ENCODE measurements around the gene CCDC197. TPM values are rescaled to one million over a fixed set of nuclear protein-coding genes. Genes with fewer than 3 reads are reported as not detected.

The CCDC197 gene
- total RNA-seq, 1 donor from 2014 or later, result not detected

DNA sequence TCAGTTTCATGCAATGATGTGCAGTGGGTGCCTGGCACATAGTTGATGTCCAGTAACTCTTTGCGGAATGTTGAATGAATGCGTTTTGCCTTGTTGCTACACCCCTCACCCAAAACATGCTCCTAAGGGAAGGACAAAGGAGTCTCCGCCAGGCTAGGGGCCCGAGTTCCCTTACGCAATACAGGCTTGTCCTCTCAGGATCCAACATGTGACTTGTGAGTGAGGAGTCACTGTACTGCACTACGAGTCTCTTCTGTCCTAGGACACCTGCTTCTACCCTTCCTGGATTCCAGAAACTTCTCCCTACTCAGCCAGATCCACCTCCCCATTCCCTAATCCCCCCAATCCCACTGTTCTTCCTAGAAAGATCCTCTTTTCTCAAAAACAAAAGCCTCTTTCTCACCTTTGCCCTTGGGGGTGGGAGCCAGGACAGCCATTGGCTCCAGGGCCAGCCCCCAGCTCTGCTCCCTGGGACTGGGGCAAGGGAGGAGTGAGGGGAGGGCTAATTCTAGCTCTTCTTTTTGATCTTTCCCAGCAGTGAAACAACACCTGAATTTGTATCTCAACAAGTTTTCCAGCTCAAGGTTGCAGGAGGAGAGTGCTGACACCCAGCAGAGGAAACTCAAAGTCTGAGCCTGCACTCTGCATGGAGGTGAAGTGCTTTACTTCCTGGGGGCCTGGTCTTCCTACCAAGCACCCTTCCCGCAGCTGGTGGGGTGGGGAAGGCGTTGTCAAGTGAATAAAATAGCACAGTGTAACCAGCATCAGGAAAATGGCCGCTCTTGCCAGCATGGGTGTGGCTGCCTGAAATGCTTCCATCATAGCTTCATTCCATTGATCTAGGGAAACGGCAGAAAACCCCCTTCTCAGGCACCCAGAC, 25.7 kb downstream of the CCDC197 start:
- Mint-ChIP-seq H3K27ac (no peak overlapping the region), H3K27me3 (peaks cover 5% of the 10 kb centered on the region), H3K36me3 (ENCODE audit: insufficient read depth) (no peaks in the 10 kb centered on the region), H3K4me3 (ENCODE audit: low read depth) (no peak overlapping the region), H3K4me1 (ENCODE audit: low read depth) (peaks cover 7% of the 10 kb centered on the region), H3K9me3 (ENCODE audit: low read depth) (no peaks in the 10 kb centered on the region)
- TF ChIP-seq, protein P1, sequence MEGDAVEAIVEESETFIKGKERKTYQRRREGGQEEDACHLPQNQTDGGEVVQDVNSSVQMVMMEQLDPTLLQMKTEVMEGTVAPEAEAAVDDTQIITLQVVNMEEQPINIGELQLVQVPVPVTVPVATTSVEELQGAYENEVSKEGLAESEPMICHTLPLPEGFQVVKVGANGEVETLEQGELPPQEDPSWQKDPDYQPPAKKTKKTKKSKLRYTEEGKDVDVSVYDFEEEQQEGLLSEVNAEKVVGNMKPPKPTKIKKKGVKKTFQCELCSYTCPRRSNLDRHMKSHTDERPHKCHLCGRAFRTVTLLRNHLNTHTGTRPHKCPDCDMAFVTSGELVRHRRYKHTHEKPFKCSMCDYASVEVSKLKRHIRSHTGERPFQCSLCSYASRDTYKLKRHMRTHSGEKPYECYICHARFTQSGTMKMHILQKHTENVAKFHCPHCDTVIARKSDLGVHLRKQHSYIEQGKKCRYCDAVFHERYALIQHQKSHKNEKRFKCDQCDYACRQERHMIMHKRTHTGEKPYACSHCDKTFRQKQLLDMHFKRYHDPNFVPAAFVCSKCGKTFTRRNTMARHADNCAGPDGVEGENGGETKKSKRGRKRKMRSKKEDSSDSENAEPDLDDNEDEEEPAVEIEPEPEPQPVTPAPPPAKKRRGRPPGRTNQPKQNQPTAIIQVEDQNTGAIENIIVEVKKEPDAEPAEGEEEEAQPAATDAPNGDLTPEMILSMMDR (IDR thresholded peaks at IDR 0.05; ENCODE audit: unreplicated experiment), result no peak
- DNase-seq (ENCODE audit: low spot score, unreplicated experiment), result no peak

DNA sequence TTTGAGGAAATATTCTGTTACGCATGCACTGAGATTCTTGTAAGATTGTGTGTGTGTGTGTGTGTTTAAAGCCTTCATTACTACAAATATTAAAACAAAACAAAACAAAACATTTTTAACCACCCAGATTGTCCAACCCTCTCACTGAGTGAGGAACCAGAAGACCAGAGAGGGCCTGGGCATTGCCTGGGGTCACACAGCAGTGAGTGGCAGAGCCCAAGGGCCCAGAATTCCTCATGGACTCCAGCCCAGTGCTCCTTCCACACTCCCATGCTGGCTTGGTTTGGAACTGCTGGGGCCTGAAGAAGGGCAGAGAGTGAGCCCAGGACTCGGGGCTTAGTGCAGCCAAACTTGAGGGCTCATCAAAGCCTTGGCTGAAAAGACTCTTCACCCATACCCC, 27.4 kb downstream of the CCDC197 start:
- H3K4me1 Mint-ChIP-seq (ENCODE audit: low read depth), result peaks cover 10% of the 10 kb centered on the region
- no peaks in the 10 kb centered on the region for H3K9me3 Mint-ChIP-seq (ENCODE audit: low read depth)
- H3K36me3 Mint-ChIP-seq (ENCODE audit: insufficient read depth), result no peaks in the 10 kb centered on the region
- no peak overlapping the region for H3K4me3 Mint-ChIP-seq (ENCODE audit: low read depth)
- no peaks in the 10 kb centered on the region for H3K27me3 Mint-ChIP-seq
- TF ChIP-seq, protein P1 (IDR thresholded peaks at IDR 0.05; ENCODE audit: unreplicated experiment), result no peak
- no peak for DNase-seq (ENCODE audit: low spot score, unreplicated experiment)
- no peak overlapping the region for H3K27ac Mint-ChIP-seq

DNA sequence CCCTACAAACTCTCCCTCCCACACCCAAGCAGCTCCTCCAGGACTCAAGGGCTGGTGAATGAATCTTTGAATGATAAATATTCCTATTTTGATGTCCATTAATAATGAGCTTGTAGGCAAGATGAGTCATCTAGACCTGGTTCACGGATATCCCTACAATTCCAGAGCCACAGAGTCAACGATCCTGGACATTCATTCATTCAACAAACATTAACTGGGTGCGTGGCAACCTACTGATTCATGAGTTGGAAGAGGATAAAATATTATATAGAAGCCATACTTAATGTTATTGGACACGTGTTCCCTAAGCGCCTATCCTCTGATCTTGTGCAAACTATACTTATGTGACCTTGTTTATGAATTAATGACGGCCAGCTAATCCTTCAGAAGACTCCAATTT, 28.6 kb downstream of the CCDC197 start:
- no peaks in the 10 kb centered on the region for H3K36me3 Mint-ChIP-seq (ENCODE audit: insufficient read depth)
- H3K27me3 Mint-ChIP-seq, result no peaks in the 10 kb centered on the region
- peak overlapping the region; percentile 78 for H3K4me3 Mint-ChIP-seq (ENCODE audit: low read depth)
- H3K27ac Mint-ChIP-seq, result no peak overlapping the region
- TF ChIP-seq, protein P1 (IDR thresholded peaks at IDR 0.05; ENCODE audit: unreplicated experiment), result no peak
- H3K9me3 Mint-ChIP-seq (ENCODE audit: low read depth), result no peaks in the 10 kb centered on the region
- no peak for DNase-seq (ENCODE audit: low spot score, unreplicated experiment)
- peaks cover 9% of the 10 kb centered on the region for H3K4me1 Mint-ChIP-seq (ENCODE audit: low read depth)

DNA sequence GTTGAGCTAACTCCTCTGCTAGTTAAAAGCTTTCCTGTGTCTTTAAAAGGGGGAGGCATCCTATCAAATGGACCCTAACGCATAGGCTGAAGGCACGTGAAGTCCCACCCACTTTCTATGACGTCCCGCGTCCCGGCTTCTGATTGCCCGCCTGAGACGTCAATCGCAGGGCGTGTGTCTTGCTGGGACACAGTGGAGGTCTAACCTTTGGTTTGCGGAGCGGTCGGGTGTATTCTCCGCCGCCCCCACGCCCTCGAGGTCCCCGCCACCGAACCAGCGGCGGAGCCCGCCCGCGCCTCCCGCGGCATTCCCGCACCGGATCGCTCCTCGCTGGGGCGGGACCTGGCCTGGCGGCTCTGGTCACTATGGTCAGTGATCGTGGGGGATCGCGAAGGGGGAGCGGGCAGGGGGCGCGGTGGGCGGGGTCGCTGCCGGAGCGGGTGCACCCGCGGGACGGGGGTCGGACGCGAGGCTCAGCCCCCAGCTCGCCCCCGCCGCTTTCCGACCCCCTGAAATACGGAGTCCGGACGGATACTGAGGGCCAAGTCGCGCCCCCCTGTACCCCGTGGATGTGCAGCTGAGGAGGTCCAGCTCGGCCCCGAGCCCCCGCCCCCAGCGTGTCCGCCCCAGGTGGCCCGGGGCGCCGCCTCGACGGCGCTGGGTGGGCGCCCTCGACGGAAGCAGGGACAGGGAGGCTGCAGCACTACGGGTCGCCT, 29.2 kb downstream of the CCDC197 start, which contains the start of gene OTUB2:
Gene OTUB2, plus strand, starts transcription at position 168 of the 716 bp plus-strand sequence. Its CDS starts 198 bp downstream, at position 366.
- no peaks in the 10 kb centered on the region for H3K36me3 Mint-ChIP-seq (ENCODE audit: insufficient read depth)
- no peaks in the 10 kb centered on the region for H3K27me3 Mint-ChIP-seq
- peaks cover 9% of the 10 kb centered on the region for H3K4me1 Mint-ChIP-seq (ENCODE audit: low read depth)
- H3K9me3 Mint-ChIP-seq (ENCODE audit: low read depth), result no peaks in the 10 kb centered on the region
- peak; percentile 93 for DNase-seq (ENCODE audit: low spot score, unreplicated experiment)
- TF ChIP-seq, protein P1 (IDR thresholded peaks at IDR 0.05; ENCODE audit: unreplicated experiment), result peak; percentile 7
- H3K4me3 Mint-ChIP-seq (ENCODE audit: low read depth), result peak within 1 kb of the TSS; percentile 78
- no peak within 1 kb of the TSS for H3K27ac Mint-ChIP-seq

DNA sequence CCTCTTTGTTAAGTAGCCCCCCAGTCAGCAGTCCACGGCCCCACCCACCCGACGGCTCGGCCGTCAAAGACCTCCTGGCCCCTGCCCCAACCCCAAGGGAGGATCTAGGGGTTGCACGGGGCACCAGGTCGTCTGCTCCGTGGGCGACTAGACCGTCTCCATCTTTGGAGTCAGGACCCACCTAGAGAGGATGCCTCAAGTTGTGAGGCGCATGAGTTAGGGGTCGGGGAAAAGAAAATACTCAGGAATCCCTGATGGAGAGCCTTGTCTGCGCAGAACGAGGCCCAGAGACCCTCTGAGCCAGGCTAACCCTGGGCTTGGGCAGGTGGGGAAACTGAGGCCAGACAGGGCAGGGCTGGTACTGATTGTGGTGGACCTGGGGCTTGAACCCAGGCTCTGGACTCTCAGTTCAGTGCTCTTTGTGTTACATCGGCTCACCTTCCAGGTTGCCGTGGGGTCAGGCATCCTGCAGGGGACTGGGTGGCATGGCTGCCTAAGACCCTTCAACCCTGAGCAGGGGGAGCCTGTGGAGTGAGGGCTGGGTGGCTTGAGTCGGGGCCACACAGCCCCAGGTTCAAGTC, 29.9 kb downstream of the CCDC197 start:
- Mint-ChIP-seq H3K4me3 (ENCODE audit: low read depth) (peak overlapping the region; percentile 69), H3K27ac (peak overlapping the region; percentile 10), H3K27me3 (no peaks in the 10 kb centered on the region), H3K9me3 (ENCODE audit: low read depth) (no peaks in the 10 kb centered on the region), H3K36me3 (ENCODE audit: insufficient read depth) (no peaks in the 10 kb centered on the region), H3K4me1 (ENCODE audit: low read depth) (peaks cover 9% of the 10 kb centered on the region)
- no peak for DNase-seq (ENCODE audit: low spot score, unreplicated experiment)
- TF ChIP-seq, protein P1 (IDR thresholded peaks at IDR 0.05; ENCODE audit: unreplicated experiment), result no peak

All from progenitor cell of endocrine pancreas (in vitro differentiated cells).